HuH-7.5 (cell line): ENCODE results near the gene EME2.
A peak's percentile ranks its signal among the peaks of the same experiment; 100 is the strongest.

Source experiments
- DNase-seq: peaks from one replicate; pipeline ENCODE4 v3.0.0; 2011; ENCODE audit warnings: low spot score

The EME2 gene

GRCh38 chr16:1745900-1746692 is 26.5 kb upstream of the EME2 start:
- DNase-seq: no peak

GRCh38 chr16:1746693-1747195 is 25.9 kb upstream of the EME2 start:
- no peak for DNase-seq

GRCh38 chr16:1747934-1748333 is 24.7 kb upstream of the EME2 start:
- no peak for DNase-seq

GRCh38 chr16:1749152-1750117 is 23.2 kb upstream of the EME2 start:
- DNase-seq: no peak

GRCh38 chr16:1751946-1752345 is 20.7 kb upstream of the EME2 start:
- DNase-seq: no peak

- no peak for DNase-seq
Observed at GRCh38 chr16:1752853-1753252, 19.8 kb upstream of the EME2 start.

GRCh38 chr16:1754204-1754603 is 18.4 kb upstream of the EME2 start:
- no peak for DNase-seq

GRCh38 chr16:1757714-1758461 is 14.7 kb upstream of the EME2 start:
- no peak for DNase-seq

GRCh38 chr16:1758923-1759322 is 13.7 kb upstream of the EME2 start:
- DNase-seq: no peak

GRCh38 chr16:1759511-1759910 is 13.1 kb upstream of the EME2 start:
- no peak for DNase-seq

GRCh38 chr16:1760911-1761310 is 11.7 kb upstream of the EME2 start:
- no peak for DNase-seq

- DNase-seq: no peak
Observed at GRCh38 chr16:1761751-1762150, 10.9 kb upstream of the EME2 start.

- DNase-seq: no peak
Observed at GRCh38 chr16:1762196-1762878, 10.3 kb upstream of the EME2 start.

GRCh38 chr16:1762879-1763520 is 9.6 kb upstream of the EME2 start:
- no peak for DNase-seq

- DNase-seq: peak; percentile 58
Observed at GRCh38 chr16:1763521-1764511, 8.8 kb upstream of the EME2 start.

GRCh38 chr16:1764971-1765370 is 7.6 kb upstream of the EME2 start:
- no peak for DNase-seq

GRCh38 chr16:1765826-1766225 is 6.8 kb upstream of the EME2 start:
- DNase-seq: no peak

GRCh38 chr16:1766231-1766630 is 6.4 kb upstream of the EME2 start:
- DNase-seq: no peak

GRCh38 chr16:1766701-1767100 is 5.9 kb upstream of the EME2 start:
- no peak for DNase-seq
